ENCODE measurements around the gene NLRP9. TPM values are rescaled to one million over a fixed set of nuclear protein-coding genes. Genes with fewer than 3 reads are reported as not detected.

Gene NLRP9
- total RNA-seq, result not detected

GRCh38 chr19:55738302-55738701 lies at the start of gene NLRP9:
Gene NLRP9, minus strand, starts transcription at chr19:55738402. Its CDS starts 28 bp downstream, at chr19:55738374.

GRCh38 chr19:55768818-55769217 lies 30.6 kb upstream of the NLRP9 start, which contains the start of gene RFPL4AL1:
Gene RFPL4AL1, plus strand, starts transcription at chr19:55769118. Its CDS starts 2,687 bp downstream, at chr19:55771805.

GRCh38 chr19:55758797-55759196 lies 20.6 kb upstream of the NLRP9 start, which contains the start of gene RFPL4A:
Gene RFPL4A, plus strand, starts transcription at chr19:55759097. Its CDS starts 2,704 bp downstream, at chr19:55761801.

GRCh38 chr19:55674841-55675660 lies 63.2 kb downstream of the NLRP9 start, which contains the start of gene EPN1:
Gene EPN1, plus strand, starts transcription at chr19:55675226. Its CDS starts 3,402 bp downstream, at chr19:55678628.

Other genes starting within 250 kb of the NLRP9 start
- gene SSC5D, start 250.0 kb downstream of the NLRP9 start, total RNA-seq, result under 1 TPM; 0.12 to 0.53 TPM
- not detected for gene SBK2, start 201.3 kb downstream of the NLRP9 start, total RNA-seq
- not detected for gene SBK3, start 192.9 kb downstream of the NLRP9 start, total RNA-seq
- gene ZNF579, start 157.6 kb downstream of the NLRP9 start, total RNA-seq, result 1 to 10 TPM; 6.4 to 7.8 TPM
- 10 to 100 TPM; 14.7 to 16.3 TPM for gene FIZ1, start 138.9 kb downstream of the NLRP9 start, total RNA-seq
- gene ZNF524, start 138.1 kb downstream of the NLRP9 start, total RNA-seq, result 10 to 100 TPM; 33.7 to 35.0 TPM
- 10 to 100 TPM; 16.1 to 16.2 TPM for gene ZNF865, start 132.8 kb downstream of the NLRP9 start, total RNA-seq
- gene ZNF784, start 113.8 kb downstream of the NLRP9 start, total RNA-seq, result 1 to 10 TPM; 7.2 to 8.1 TPM
- gene ZNF580, start 97.4 kb downstream of the NLRP9 start, total RNA-seq, result 10 to 100 TPM; 41.8 to 50.6 TPM
- gene ZNF581, start 94.8 kb downstream of the NLRP9 start, total RNA-seq, result 10 to 100 TPM; 39.1 to 39.3 TPM
- gene CCDC106, start 90.2 kb downstream of the NLRP9 start, total RNA-seq, result 1 to 10 TPM; 8.8 to 8.9 TPM
- gene U2AF2, start 83.4 kb downstream of the NLRP9 start, total RNA-seq, result 100 to 1,000 TPM; 221 to 225 TPM
- 10 to 100 TPM; 55.7 to 56.8 TPM for gene EPN1, start 63.2 kb downstream of the NLRP9 start, total RNA-seq
- not detected for gene RFPL4A, start 20.7 kb upstream of the NLRP9 start, total RNA-seq
- gene RFPL4AL1, start 30.7 kb upstream of the NLRP9 start, total RNA-seq, result not detected
- gene NLRP11, start 93.6 kb upstream of the NLRP9 start, total RNA-seq, result not detected
- gene NLRP4, start 98.1 kb upstream of the NLRP9 start, total RNA-seq, result not detected
- not detected for gene NLRP13, start 193.9 kb upstream of the NLRP9 start, total RNA-seq
- gene NLRP8, start 209.4 kb upstream of the NLRP9 start, total RNA-seq, result not detected
- not detected for gene NLRP5, start 248.4 kb upstream of the NLRP9 start, total RNA-seq

Measured in activated naive CD4-positive, alpha-beta T cell treated with anti-CD3 and anti-CD28 coated beads, Interleukin-2, amount 10 ng/mL, durations not matched to agents 5 hours and 36 hours (primary cell).